HCT116 (cell line): ENCODE measurements around the gene EPHA8.

Experiments
- CTCF ChIP-seq, 3 experiments: fragments of 200-600 bp in 1 of 3; sonication (generic) in 1 of 3; IDR thresholded peaks in 2 of 3; conservative IDR thresholded peaks in 1 of 3; 2 replicates each; pipeline ENCODE4 v1.5.1; 2012 to 2017; ENCODE audit warnings: low read depth in 2 of 3, low read length in 2 of 3, antibody characterized with exemption in 1 of 3, borderline replicate concordance in 1 of 3, control low read depth in 1 of 3, mild to moderate bottlenecking in 1 of 3, mixed read lengths in 1 of 3, mixed run types in 1 of 3, moderate library complexity in 1 of 3; ENCODE audit not compliant: insufficient read depth in 1 of 3
- EZH2 ChIP-seq: fragments of 200-600 bp; sonication (generic); IDR thresholded peaks from 2 replicates; pipeline ENCODE4 v1.6.1; 2017; ENCODE audit warnings: antibody characterized with exemption, mixed run types
- MAX ChIP-seq: IDR thresholded peaks from 2 replicates; pipeline ENCODE4 v1.6.1; 2012
- POLR2A ChIP-seq: IDR thresholded peaks from 2 replicates; pipeline ENCODE4 v1.7.0; 2011; ENCODE audit warnings: borderline replicate concordance; ENCODE audit not compliant: insufficient read depth, insufficient read length; ENCODE audit errors: extremely low read depth
- REST ChIP-seq: IDR thresholded peaks from 2 replicates; pipeline ENCODE4 v1.6.1; 2012; ENCODE audit warnings: low read depth

- TF ChIP-seq MAX (no peak), REST (no peak), POLR2A (no peak), EZH2 (no peak), CTCF (IDR thresholded peaks at IDR 0.05 in 2 of 3, conservative IDR thresholded peaks at IDR 0.05 in 1 of 3; ENCODE audit: borderline replicate concordance in 1 of 3, insufficient read depth in 1 of 3, low read depth in 2 of 3, low read length in 2 of 3) (no peak)
Observed at GRCh38 chr1:22567197-22567596, 3.9 kb downstream of the EPHA8 start.
